ENCODE data around the gene CLCC1.
"Not testable (repeated sequence)": the region's sequence is repeated elsewhere in the genome, so short reads cannot be mapped to it uniquely, and the experiment has no call there.

CLCC1 gene, protein sequence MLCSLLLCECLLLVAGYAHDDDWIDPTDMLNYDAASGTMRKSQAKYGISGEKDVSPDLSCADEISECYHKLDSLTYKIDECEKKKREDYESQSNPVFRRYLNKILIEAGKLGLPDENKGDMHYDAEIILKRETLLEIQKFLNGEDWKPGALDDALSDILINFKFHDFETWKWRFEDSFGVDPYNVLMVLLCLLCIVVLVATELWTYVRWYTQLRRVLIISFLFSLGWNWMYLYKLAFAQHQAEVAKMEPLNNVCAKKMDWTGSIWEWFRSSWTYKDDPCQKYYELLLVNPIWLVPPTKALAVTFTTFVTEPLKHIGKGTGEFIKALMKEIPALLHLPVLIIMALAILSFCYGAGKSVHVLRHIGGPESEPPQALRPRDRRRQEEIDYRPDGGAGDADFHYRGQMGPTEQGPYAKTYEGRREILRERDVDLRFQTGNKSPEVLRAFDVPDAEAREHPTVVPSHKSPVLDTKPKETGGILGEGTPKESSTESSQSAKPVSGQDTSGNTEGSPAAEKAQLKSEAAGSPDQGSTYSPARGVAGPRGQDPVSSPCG

DNA sequence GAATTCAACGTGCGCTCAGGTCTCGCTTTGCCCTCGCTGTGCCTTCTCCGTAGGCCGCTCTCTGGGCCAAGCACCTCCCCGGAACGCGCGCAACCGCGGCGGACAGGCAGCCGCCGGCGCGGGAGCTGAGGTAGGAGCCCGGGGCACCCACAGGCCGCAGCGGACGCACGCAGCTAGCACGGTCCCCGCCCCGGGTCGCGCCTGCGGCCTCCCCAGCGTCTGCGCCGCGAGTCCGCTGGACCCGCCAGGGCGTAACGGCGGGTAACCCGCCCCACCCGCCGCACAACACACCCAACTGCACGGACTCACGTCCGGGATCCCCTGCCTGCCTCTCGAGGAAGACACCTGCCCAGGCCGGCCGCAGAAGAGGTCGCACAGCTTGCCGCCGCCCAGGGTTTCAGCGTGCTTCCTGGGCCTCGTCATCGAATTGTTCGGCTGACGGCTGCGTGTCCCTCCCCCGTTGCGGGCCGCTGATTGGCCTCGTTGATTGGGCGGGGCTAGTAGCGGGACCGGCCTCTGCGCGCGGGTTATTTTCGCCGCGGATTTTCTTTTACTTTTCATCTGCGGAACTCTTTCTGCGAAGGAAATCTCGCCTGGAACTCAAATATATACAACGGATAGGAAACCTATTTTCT is at the start of gene CLCC1:
Gene CLCC1 (minus strand): TSS at position 433 of the 635 bp plus-strand sequence. CDS start 13,047 bp downstream, outside the sequence.
- Histone ChIP-seq H3K9me3 (ENCODE audit: severe bottlenecking) (no peaks in the 10 kb centered on the region), H3K36me3 (ENCODE audit: low read depth) (peaks cover 13% of the 10 kb centered on the region; the same call in 1 of the 2 replicates), H3K27ac (ENCODE audit: poor library complexity, severe bottlenecking) (peak within 1 kb of the TSS; percentile 69), H3K4me1 (ENCODE audit: insufficient read depth, poor library complexity, severe bottlenecking) (no peaks in the 10 kb centered on the region), H3K4me3 (ENCODE audit: severe bottlenecking) (peak within 1 kb of the TSS; percentile 88), H3K27me3 (ENCODE audit: insufficient read depth, poor library complexity, severe bottlenecking) (no peaks in the 10 kb centered on the region)
- TF ChIP-seq, protein P1, sequence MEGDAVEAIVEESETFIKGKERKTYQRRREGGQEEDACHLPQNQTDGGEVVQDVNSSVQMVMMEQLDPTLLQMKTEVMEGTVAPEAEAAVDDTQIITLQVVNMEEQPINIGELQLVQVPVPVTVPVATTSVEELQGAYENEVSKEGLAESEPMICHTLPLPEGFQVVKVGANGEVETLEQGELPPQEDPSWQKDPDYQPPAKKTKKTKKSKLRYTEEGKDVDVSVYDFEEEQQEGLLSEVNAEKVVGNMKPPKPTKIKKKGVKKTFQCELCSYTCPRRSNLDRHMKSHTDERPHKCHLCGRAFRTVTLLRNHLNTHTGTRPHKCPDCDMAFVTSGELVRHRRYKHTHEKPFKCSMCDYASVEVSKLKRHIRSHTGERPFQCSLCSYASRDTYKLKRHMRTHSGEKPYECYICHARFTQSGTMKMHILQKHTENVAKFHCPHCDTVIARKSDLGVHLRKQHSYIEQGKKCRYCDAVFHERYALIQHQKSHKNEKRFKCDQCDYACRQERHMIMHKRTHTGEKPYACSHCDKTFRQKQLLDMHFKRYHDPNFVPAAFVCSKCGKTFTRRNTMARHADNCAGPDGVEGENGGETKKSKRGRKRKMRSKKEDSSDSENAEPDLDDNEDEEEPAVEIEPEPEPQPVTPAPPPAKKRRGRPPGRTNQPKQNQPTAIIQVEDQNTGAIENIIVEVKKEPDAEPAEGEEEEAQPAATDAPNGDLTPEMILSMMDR (IDR thresholded peaks at IDR 0.05; ENCODE audit: poor library complexity, severe bottlenecking), result no peak
- DNase-seq (ENCODE audit: low spot score) (peak; percentile 94), ATAC-seq (ENCODE audit: low read depth) (peak; percentile 94)

DNA sequence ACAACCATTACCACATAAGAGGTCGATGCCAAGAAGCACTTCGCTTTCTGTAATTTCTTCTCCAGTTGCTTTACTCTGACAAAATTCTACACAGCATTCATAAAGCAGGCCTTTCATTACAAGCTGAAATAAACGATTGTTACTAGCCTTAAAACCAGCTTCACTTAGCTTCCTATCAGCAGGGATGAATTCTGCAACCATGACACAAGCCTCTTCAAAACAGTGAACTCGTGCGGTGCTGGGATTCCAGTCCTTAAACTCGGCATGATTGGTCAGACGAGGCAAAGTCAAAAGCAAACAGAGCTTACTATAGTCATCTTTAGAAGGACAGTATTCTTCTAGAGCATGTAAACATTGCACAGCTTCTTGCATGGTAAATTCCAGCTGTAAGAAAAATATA is 48.1 kb upstream of the CLCC1 start:
- Histone ChIP-seq H3K27ac (ENCODE audit: poor library complexity, severe bottlenecking) (no peak overlapping the region), H3K4me3 (ENCODE audit: severe bottlenecking) (no peak overlapping the region), H3K27me3 (ENCODE audit: insufficient read depth, poor library complexity, severe bottlenecking) (no peaks in the 10 kb centered on the region), H3K36me3 (ENCODE audit: low read depth) (peaks cover 28% of the 10 kb centered on the region), H3K4me1 (ENCODE audit: insufficient read depth, poor library complexity, severe bottlenecking) (no peaks in the 10 kb centered on the region), H3K9me3 (ENCODE audit: severe bottlenecking) (no peaks in the 10 kb centered on the region)
- TF ChIP-seq, protein P1 (IDR thresholded peaks at IDR 0.05; ENCODE audit: poor library complexity, severe bottlenecking), result no peak
- DNase-seq (ENCODE audit: low spot score), result no peak
- no peak for ATAC-seq (ENCODE audit: low read depth)

DNA sequence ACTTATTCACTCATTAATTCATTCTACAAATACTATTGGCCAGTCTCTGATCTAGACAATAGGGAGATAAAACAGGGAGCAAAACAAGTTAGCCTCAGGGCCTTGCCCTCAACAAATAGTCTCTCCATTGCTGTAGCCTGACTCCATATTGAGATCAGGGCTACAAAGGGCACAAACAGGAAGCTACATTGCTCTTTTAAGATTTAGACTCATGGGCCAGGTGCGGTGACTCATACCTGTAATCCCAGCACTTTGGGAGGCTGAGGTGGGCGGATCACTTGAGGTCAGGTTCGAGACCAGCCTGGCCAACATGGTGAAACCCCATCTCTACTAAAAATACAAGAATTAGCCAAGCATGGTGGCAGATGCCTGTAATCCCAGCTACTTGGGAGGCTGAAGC is 33.3 kb upstream of the CLCC1 start:
- H3K36me3 ChIP-seq (ENCODE audit: low read depth), result peaks cover 31% of the 10 kb centered on the region
- not testable (repeated sequence) for H3K9me3 ChIP-seq (ENCODE audit: severe bottlenecking)

DNA sequence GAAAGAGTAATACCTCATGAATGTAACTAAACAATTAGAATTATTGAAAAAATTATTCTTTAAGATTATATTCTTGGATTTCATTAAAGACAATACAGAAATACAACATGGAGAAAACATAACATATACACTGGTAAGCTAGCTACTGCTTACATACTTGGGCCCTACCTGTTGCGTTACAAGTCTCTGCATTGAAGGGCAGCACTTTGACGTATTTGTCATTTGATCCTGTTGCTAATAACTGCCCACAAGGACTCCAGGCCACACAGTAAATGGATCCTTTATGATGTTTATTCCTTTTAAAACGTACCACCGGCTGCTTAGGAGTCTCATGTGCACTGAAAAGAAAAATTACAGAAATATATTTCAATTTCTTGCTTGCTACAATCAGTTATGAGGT is 19.8 kb upstream of the CLCC1 start:
- DNase-seq (ENCODE audit: low spot score), result no peak
- no peak overlapping the region for H3K27ac ChIP-seq (ENCODE audit: poor library complexity, severe bottlenecking)
- H3K4me3 ChIP-seq (ENCODE audit: severe bottlenecking), result no peak overlapping the region
- H3K36me3 ChIP-seq (ENCODE audit: low read depth), result peaks cover 25% of the 10 kb centered on the region
- H3K9me3 ChIP-seq (ENCODE audit: severe bottlenecking), result no peaks in the 10 kb centered on the region
- TF ChIP-seq, protein P1 (IDR thresholded peaks at IDR 0.05; ENCODE audit: poor library complexity, severe bottlenecking), result no peak
- H3K27me3 ChIP-seq (ENCODE audit: insufficient read depth, poor library complexity, severe bottlenecking), result no peaks in the 10 kb centered on the region
- ATAC-seq (ENCODE audit: low read depth), result no peak
- H3K4me1 ChIP-seq (ENCODE audit: insufficient read depth, poor library complexity, severe bottlenecking), result no peaks in the 10 kb centered on the region

More for the DNA sequence above, 33.3 kb upstream of the CLCC1 start:
- ATAC-seq (ENCODE audit: low read depth), result peak; percentile 19; the same call in 1 of the 3 replicates
- H3K27ac ChIP-seq (ENCODE audit: poor library complexity, severe bottlenecking); DNase-seq (ENCODE audit: low spot score); H3K27me3 ChIP-seq (ENCODE audit: insufficient read depth, poor library complexity, severe bottlenecking); H3K4me3 ChIP-seq (ENCODE audit: severe bottlenecking); H3K4me1 ChIP-seq (ENCODE audit: insufficient read depth, poor library complexity, severe bottlenecking): not testable (repeated sequence)

GRCh38 chr1:108976658-108977057 is 13.4 kb upstream of the CLCC1 start:
- Histone ChIP-seq H3K27ac (ENCODE audit: poor library complexity, severe bottlenecking) (no peak overlapping the region), H3K4me3 (ENCODE audit: severe bottlenecking) (no peak overlapping the region), H3K9me3 (ENCODE audit: severe bottlenecking) (no peaks in the 10 kb centered on the region), H3K36me3 (ENCODE audit: low read depth) (peaks cover 33% of the 10 kb centered on the region), H3K4me1 (ENCODE audit: insufficient read depth, poor library complexity, severe bottlenecking) (no peaks in the 10 kb centered on the region), H3K27me3 (ENCODE audit: insufficient read depth, poor library complexity, severe bottlenecking) (no peaks in the 10 kb centered on the region)
- no peak for ATAC-seq (ENCODE audit: low read depth)
- DNase-seq (ENCODE audit: low spot score), result no peak
- TF ChIP-seq, protein P1 (IDR thresholded peaks at IDR 0.05; ENCODE audit: poor library complexity, severe bottlenecking), result no peak
